Skin epidermis (tissue), 12 donors: ENCODE measurements around the gene RCOR1.
"Not testable (repeated sequence)": the region's sequence is repeated elsewhere in the genome, so short reads cannot be mapped to it uniquely, and the experiment has no call there.

Experiments used
- H3K27ac ChIP-seq, 21 experiments: fragments of 200-600 bp; sonication (generic) in 11 of 21; one replicate each; pipeline ENCODE4 v1.5.0; 2020; ENCODE audit warnings: mild to moderate bottlenecking in 3 of 21, inconsistent platforms in 2 of 21, moderate library complexity in 2 of 21
- H3K4me3 ChIP-seq, 7 experiments: fragments of 200-600 bp; sonication (generic) in 2 of 7; one replicate each; pipeline ENCODE4 v1.5.0; 2020; ENCODE audit warnings: inconsistent platforms in 2 of 7, mild to moderate bottlenecking in 2 of 7, moderate library complexity in 1 of 7

The RCOR1 gene

DNA sequence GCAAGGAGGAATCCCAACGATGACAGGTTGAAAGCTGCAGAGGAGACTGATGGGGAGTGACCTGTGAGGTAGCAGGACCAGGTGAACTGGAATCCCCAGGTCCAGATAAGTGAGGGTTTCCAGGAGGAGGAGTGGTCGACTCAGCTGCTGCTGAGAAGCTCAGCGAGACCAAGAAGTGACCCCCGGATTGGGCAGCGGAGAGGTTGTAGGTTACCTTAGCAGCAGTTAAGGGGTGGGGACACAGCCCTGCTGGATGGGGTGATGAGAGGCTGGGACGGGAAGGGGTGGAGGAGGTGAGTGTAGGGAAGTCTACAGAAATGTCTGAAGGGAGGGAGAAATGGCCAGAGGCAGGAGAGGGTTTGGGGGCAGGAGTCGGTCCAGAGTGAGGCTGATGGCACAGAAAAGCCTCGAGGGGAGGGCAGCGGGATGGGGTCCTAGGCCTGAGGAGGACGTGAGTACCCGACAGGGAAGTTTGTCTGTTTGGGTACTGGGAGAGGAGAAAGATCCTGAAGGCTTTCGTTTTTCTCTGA, 2.6 kb upstream of the RCOR1 start:
- peak overlapping the region in 2 of 21 experiments; percentile 4 to 42 for H3K27ac ChIP-seq
- H3K4me3 ChIP-seq: no peak overlapping the region

DNA sequence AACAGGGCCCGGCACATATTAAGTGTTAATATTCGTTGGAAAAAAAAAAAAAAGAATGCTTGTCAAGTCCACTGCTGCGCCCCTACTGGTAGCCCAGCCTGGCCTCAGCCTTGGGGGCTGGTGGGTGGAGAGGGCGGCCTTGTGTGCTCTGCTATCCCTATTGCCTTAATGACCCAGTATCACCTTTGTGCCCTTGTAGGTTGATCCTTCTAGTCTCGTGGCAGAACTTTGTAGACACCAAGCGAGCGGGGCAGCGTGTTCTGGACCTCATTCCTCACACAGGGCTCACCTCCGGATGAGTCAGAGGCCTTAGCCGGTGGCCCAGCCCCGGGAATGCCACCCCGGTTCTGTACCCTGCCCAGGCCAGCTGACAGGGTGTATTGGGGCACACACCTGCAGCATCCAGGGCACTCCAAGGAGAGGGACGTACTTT, 1.8 kb upstream of the RCOR1 start:
- peak overlapping the region in 2 of 7 experiments; percentile 82 to 100 for H3K4me3 ChIP-seq

DNA sequence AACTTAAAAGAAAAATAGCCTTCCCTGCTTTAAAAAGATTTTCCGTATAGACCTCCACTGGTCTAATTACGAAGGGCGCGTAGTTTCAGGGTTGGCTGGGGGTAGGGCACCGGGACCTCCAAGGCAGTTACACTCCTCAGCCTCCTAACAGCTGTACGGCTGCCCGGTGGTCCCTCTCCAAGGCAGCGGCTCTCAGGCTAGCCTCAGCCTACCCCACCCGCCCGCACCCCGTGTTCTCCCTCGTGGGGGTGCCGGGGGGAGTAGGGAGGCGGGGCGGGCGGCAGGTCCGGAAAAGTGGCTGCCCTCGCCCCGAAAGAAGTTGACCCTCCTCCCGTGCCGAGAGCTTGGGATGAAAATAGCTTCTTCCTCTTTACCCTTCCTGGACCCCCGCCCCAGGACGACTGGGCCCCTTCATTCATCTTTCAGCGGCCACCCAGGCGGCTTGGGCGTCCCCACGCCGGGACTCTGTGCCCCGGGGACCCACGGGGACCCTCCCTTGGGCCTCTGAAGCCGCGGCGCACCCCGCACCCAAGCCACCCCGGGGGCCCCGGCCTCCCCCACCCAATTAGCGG, 991 bp upstream of the RCOR1 start:
- H3K27ac ChIP-seq: peak overlapping the region; percentile 93 to 100 (median 98)
- peak overlapping the region; percentile 81 to 100 (median 94) for H3K4me3 ChIP-seq

More for the DNA sequence above, 1.8 kb upstream of the RCOR1 start:
- peak overlapping the region in 16 of 21 experiments; percentile 94 to 99 (median 98) for H3K27ac ChIP-seq

DNA sequence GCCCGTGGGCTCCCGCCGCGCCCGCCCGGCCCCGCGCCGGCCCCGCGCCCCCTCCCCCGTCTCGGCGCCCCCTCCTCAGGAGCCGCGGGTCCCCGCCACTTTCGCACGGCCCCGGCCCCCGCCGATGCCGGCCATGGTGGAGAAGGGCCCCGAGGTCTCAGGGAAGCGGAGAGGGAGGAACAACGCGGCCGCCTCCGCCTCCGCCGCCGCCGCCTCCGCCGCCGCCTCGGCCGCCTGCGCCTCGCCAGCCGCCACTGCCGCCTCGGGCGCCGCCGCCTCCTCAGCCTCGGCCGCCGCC, 263 bp downstream of the RCOR1 start:
- H3K4me3 ChIP-seq: peak overlapping the region; percentile 81 to 100 (median 94)
- peak overlapping the region; percentile 76 to 100 (median 97) for H3K27ac ChIP-seq

DNA sequence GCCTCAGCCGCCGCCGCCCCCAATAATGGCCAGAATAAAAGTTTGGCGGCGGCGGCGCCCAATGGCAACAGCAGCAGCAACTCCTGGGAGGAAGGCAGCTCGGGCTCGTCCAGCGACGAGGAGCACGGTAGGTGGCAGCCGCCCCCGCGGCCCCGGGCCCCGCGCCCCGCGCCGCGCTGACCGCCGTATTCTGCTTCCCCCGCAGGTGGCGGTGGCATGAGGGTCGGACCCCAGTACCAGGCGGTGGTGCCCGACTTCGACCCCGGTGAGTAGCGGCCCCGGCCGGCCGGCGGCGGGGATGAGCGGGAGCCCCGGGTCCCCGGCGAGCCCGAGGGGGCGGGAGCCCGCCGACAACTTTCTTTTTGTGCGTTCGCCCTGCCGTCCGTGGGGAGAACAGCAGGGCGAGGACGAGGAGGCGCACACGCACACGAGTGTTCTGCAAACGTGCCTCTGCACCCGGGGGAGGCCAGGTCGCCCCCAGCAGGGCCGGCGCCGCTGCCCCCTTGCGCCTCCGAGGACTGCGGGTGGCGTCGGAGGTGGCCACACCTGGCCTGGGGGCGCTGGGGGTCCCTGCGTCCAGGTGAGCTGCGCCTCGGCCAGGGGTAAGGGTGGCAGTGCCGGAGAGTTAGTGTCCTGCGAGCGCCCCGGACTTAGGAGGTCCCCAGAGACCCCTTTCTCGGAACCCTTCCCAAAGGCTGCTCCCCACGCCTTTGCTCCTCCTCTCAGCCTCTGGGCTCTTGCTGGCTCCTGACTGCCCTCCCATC, 794 bp downstream of the RCOR1 start:
- peak overlapping the region; percentile 81 to 100 (median 94) for H3K4me3 ChIP-seq

DNA sequence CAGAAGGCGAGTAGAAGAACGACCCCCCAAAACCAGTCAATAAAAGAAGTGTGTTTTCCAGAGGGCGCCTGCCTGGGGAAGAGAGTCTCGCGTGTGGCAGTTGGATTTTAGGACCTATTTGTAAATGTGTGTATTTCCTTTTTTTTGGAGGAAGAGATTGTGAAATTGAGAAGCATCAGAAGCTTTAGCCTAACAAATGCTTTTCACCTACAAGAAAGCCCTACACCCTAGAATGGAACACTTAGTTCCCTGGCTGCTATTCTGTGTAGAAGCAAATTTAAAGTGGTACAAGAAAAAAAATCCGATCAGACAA, 1.3 kb downstream of the RCOR1 start:
- Histone ChIP-seq H3K4me3 (peak overlapping the region; percentile 81 to 100 (median 94)), H3K27ac (peak overlapping the region in 20 of 21 experiments; percentile 76 to 100 (median 98))

More for the DNA sequence above, 794 bp downstream of the RCOR1 start:
- H3K27ac ChIP-seq: peak overlapping the region; percentile 76 to 100 (median 97)

DNA sequence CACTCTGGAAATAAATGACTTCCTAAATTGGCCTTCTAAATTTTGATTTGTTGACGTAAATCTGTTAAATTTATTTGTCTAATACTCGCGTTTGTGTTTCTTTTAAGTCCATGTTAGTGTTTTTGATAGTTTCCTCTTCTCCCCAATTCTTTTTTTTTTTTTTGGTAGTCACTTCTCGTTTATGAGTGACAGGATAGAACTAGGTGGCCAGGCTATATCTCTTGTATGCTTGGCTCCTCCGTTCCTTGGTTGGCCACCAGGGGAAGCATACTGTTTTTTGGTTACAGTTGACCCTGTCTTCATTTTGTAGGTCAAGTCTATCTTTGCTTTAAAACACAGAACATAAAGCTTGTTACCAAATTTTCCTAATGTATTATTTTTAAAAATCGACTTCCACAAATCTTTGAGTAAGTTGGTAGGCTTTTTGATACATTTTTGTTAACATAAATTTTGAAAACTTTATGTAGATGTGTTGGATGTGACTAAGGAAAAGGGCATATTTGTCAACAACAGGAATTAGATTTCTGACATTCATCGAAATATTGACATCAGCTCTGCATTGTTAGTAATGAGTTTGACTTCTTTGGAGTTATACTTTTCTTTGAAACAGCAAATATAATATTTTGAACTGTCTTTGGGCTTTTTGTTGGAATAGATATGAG, 2.2 kb downstream of the RCOR1 start:
- H3K27ac ChIP-seq: peak overlapping the region in 6 of 21 experiments; percentile 1 to 99 (median 97)
- peak overlapping the region; percentile 81 to 100 (median 94) for H3K4me3 ChIP-seq

DNA sequence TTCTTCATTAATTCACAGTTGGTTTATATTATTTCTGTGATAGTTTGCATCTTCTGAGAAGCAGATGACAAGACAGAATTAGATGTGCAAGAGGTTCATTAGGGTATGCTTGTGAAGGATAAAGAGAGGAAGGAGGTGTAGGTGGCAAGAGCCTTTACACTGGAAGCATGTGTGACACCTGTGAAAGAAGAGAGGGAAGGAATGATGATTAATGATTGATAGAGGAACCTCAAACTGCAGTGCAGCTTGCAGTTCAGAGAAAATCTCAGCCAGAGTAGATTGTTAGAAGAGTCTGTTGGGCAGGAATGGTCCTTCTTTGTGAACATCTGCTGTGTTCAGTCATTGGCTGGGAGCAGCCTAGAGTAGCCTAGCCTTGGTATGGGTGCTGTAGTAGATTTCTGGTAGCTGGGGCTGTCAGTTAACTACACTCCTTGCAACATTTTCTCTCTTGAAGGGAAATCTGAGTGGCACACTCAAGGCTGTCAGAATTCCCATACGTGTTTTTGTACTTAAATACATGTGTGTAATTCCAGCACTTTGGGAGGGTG, 9.0 kb downstream of the RCOR1 start:
- no peak overlapping the region for H3K27ac ChIP-seq
- H3K4me3 ChIP-seq: no peak overlapping the region

DNA sequence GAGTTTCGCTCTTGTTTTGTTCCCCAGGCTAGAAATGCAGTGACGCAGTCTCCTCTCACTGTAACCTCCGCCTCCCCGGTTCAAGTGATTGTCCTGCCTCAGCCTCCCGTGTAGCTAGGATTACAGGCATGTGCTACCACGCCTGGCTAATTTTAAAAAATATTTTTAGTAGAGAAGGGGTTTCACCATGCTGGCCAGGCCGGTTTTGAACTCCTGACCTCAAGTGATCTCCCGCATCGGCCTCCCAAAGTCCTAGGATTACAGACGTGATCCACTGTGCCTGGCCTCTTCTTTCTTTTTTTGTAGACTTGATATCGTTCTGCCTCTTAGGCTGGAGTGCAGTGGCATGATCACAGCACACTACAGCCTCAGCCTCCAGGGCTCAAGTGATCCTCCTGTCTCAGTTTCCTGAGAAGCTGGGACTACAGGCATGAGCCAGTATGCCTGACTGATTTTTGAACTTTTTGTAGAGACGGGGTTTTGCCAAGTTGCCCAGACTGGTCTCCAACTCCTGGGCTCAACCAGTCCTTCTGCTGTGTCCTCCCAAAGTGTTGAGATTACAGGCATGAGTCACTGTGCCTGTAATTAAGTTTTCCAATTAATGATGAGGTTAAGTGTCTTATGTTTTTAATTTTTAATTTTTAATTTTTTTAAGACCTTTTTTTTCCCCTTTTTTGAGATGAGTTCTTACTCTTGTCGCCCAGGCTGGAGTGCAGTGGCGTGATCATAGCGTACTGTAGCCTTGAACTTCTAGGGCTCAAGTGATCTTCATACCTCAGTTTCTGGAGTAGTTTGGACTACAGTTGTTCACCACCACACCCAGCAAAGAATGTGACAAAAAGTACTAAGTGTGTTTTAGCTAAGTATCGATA, 10.2 kb downstream of the RCOR1 start:
- H3K27ac ChIP-seq: peak overlapping the region in 1 of 21 experiments; percentile 17
- H3K4me3 ChIP-seq: no peak overlapping the region

DNA sequence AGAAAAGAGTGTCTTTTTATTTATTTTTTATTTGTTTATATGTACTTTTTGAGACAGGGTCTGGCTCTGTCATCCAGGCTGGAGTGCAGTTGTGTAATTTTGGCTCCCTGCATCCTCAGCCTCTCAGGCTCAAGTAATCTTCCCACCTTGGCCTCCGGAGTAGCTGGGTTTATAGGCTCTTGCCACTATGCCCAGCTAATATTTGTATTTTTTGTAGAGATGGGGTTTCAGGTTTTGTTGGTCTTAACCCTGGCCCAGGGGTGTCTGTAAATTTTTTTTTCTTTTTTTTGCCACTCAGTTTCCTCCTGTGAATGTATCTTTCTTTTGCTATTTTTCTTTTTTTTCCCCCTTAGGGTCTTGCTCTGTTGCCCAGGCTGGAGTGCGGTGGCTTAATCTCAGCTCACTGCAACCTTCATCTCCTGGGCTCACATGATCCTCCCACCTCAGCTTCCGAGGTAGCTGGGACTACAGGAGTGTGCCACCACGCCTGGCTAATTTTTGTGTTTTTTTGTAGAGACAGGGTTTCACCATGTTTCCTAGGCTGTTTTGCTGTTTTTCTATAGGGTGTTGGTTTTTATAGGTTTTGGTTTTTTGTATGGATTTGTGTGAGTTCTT, 11.0 kb downstream of the RCOR1 start:
- H3K4me3 ChIP-seq: no peak overlapping the region
- H3K27ac ChIP-seq: no peak overlapping the region

DNA sequence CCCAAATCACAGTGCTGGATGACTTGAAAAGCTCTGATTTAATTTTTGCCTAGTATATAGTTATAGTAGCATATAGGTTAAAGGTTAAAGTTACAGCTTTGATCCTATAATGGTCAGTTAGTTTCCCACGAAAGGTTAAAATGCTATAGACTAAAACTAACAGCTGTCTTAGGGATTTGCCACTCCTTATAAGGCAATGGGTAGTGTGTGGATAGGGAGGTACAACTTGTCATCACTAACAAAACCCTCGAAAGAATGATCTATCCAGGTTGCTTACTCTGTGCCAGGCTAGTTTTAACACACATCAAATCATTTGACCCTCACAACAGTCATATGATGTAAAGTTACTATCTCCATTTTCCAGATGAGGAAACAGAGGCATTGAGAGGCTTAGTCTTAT, 11.7 kb downstream of the RCOR1 start:
- Histone ChIP-seq H3K4me3 (no peak overlapping the region), H3K27ac (no peak overlapping the region)

DNA sequence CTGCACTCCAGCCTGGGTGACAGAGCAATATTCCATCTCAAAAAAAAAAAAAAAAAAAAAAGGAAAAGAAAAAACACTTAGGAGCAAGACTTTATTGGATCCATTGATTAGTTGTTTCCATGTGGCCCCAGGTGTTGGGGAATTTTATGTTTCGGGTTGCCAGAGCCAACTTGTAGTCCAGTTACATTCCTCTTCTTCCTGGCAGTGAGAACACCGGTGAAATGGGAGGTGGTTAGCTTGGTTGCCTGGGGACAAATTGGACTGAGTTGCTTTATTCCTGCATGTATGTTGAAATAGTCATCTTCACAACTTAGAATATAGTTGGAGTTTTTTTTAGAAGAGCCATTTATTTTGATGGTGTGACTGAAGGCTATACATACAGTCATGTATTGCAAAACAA, 12.6 kb downstream of the RCOR1 start:
- peak overlapping the region in 1 of 21 experiments; percentile 49 for H3K27ac ChIP-seq

DNA sequence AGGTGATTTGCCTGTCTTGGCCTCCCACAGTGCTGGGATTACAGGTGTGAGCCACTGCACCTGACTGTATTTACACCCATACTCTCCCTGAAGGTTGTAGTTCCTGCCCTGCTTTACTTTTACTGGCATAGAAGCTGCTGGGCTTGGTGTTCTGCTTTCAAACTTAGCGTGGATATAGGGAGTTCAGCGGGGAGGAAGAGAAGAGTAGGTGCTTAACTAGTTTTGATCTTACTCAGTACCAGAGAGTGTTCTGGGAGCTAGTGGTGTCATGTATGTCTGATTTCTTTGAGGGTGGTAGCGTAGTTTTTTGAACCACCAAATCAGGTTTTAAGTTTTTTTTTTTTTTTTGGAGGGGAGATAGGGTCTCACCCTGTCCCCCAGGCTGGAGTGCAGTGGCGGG, 13.8 kb downstream of the RCOR1 start:
- H3K27ac ChIP-seq: no peak overlapping the region
- no peak overlapping the region for H3K4me3 ChIP-seq

More for the DNA sequence above, 12.6 kb downstream of the RCOR1 start:
- H3K4me3 ChIP-seq: no peak overlapping the region

DNA sequence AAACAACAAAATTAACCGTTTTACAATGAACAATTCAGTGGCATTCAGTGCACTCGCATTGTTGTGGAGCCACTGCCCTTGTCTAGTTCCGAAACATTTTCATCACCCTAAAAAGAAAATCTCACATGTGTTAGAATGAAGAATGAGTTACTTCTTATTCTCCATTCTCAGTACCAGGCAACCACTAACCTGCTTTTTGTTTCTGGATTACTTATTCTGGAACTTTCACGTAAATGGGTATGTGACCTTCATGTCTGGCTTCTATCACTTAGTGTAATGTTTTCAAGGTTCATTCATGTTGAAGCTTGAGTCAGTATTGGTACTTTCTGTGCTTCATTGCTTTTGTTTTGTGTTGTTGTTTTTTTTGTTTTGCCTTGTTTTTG, 15.6 kb downstream of the RCOR1 start:
- Histone ChIP-seq H3K27ac (no peak overlapping the region), H3K4me3 (no peak overlapping the region)

DNA sequence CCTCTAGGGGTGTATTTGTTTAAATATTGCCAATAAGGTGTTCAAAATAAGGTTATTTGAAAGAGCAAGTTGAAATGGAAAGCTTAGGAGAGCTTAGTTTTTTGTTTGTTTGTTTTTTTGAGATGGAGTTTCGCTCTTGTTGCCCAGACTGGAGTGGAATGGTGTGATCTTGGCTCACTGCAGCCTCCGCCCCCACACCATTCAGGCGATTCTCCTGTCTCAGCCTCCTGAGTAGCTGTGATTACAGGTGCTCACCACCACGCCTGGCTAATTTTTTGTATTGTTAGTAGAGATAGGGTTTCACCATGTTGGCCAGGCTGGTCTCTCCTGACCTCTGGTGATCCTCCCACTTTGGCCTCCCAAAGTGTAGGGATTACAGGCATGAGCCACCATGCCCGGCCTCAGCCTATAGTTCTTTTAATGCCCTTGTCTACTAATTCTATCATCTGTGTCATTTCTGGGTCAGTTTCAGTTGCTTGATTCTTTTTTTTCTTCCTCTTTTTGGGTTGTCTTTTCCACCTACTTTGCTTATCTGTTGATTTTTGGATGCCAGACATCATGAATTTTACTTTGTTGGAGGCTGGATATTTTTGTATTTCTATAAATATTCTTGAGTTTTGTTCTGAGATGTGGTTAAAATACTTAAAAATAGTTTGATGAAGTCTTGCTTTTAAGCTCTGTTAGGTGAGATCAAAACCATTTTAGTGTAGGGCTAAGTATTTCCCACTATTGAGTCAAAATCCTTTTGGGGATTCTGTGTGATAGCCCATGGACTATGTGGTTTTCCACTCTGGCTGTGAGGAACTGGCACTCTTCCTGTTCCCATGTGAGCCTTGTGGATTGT, 18.7 kb downstream of the RCOR1 start:
- Histone ChIP-seq H3K27ac (peak overlapping the region in 1 of 21 experiments; percentile 4), H3K4me3 (no peak overlapping the region)

DNA sequence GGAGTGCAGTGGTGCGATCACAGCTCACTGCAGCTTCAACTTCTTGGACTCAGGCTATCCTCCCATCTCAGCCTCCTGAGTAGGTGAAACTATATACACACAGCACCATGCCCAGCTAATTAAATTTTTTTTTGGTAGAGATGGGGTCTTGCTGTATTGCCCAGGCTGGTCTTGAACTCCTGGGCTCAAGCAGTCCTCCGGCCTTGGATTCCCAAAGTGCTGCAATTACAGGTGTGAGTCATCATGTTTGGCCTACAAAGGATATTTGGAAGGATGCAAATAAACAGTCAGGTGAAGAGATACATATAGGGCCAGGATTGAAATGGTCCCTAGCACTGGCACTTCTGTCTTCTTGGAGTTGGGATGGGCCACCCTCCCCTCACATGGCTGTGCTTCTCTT, 23.9 kb downstream of the RCOR1 start:
- H3K4me3 ChIP-seq: no peak overlapping the region
- peak overlapping the region in 1 of 21 experiments; percentile 14 for H3K27ac ChIP-seq

DNA sequence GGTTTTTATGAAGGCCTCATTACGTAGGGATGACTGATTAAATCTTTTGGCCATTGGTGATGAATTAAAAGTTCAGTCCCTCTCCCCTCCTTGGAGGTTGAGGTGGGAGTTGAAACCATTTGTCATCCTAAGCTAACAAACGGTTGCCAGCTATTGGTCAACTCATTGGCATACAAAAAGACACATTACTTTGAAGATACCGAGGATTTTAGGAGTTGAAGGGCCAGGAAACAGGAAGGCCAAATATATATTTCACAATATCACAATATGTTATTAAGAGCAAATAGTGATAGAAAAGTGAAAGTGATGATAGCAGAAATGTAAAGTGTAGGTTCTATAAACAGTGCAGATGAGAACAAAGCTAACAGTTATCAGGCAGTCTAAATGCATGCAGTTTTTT, 24.4 kb downstream of the RCOR1 start:
- peak overlapping the region in 1 of 21 experiments; percentile 14 for H3K27ac ChIP-seq
- H3K4me3 ChIP-seq: no peak overlapping the region

DNA sequence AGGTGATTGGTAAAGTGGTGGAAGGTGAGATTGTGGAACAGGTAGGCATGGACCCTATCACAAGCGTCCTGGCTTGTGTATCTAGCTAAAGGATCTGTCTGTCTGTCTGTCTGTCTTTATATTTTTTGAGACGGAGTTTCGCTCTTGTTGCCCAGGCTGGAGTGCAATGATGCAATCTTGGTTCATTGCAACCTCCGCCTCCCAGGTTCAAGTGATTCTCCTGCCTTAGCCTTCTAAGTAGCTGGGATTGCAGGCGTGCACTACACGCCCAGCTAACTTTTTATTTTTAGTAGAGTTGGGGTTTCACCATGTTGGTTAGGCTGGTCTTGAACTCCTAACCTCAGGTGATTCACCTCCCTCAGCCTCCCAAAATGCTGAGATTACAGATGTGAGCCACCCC, 26.6 kb downstream of the RCOR1 start:
- not testable (repeated sequence) for H3K27ac ChIP-seq, H3K4me3 ChIP-seq
